RWPE1 (cell line): ENCODE results near the gene DIO3.
"Not testable (repeated sequence)": the region's sequence is repeated elsewhere in the genome, so short reads cannot be mapped to it uniquely, and the experiment has no call there.

ENCODE experiments used
- CTCF ChIA-PET: fragments of 350-600 bp; sonication (Branson Sonifier 250); formaldehyde crosslinking; extraction: SDS; loops from one replicate; lab custom pipeline; 2021; lab: Yijun Ruan, JAX
- POLR2A ChIA-PET: fragments of 400-600 bp; formaldehyde crosslinking; extraction: SDS; loops from one replicate; lab custom pipeline; 2020; ENCODE audit warnings: antibody characterized with exemption; ENCODE audit not compliant: low non-redundant PET; lab: Yijun Ruan, JAX
- DNase-seq: peaks from one replicate; pipeline ENCODE4 v3.0.0; 2012; ENCODE audit warnings: low spot score
- H3K27ac ChIP-seq: fragments of 450-650 bp; 2 replicates; pipeline ENCODE4 v1.5.1; 2017
- TF ChIP-seq, protein P1 (sequence below): fragments of 450-650 bp; conservative IDR thresholded peaks from 2 replicates; pipeline ENCODE4 v1.5.1; 2017; ENCODE audit warnings: low read depth, mild to moderate bottlenecking

The DIO3 gene

DNA sequence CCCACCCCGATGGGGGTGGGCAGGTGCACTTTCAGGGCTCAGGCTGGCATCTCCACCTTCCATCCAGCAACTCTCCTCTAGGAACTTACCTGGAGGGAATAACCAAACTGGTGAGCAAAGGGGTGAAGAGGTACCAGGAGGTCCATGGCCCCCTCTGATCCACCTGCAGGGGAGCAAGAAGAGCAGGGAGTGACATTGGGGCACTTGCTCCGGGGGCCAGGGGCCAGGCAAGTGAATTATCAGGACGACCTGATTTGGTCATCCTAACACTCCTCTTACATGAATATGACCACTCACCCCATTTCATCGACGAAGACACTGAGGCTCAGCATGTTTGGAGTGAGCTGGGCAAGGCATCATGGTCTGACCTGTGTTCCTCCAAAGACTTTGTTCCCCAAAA lies 6.0 kb downstream of the DIO3 start:
- CTCF ChIA-PET = no interaction called here
- DNase-seq = no peak
- H3K27ac ChIP-seq = no peak overlapping the region
- POLR2A ChIA-PET = no interaction called here
- TF ChIP-seq, protein P1, sequence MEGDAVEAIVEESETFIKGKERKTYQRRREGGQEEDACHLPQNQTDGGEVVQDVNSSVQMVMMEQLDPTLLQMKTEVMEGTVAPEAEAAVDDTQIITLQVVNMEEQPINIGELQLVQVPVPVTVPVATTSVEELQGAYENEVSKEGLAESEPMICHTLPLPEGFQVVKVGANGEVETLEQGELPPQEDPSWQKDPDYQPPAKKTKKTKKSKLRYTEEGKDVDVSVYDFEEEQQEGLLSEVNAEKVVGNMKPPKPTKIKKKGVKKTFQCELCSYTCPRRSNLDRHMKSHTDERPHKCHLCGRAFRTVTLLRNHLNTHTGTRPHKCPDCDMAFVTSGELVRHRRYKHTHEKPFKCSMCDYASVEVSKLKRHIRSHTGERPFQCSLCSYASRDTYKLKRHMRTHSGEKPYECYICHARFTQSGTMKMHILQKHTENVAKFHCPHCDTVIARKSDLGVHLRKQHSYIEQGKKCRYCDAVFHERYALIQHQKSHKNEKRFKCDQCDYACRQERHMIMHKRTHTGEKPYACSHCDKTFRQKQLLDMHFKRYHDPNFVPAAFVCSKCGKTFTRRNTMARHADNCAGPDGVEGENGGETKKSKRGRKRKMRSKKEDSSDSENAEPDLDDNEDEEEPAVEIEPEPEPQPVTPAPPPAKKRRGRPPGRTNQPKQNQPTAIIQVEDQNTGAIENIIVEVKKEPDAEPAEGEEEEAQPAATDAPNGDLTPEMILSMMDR = no peak

DNA sequence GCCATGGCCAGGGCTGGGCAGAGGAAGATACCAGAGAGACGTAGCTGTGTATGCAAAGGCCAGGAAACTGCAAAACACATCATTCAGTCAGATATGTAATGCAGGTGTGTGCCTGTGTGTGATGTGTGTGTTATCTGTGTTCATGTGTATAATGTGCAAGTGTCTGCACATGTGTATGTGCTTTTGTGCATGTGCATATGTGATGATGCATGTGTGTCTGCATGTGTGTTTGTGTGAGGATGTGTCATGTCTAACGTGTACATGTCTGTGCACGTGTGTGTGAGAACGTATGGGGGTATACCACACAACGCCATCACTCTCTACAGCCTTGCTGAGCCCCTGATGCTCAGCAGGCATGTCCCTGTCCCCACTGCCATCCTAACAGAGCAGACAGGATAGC lies 9.7 kb downstream of the DIO3 start:
- no peak for DNase-seq
- CTCF ChIA-PET = interaction anchor here (0.6 kb wide), 1 partner anchor 49 kb away, joined by 3 read pairs; no protein-coding TSS in a partner anchor
- TF ChIP-seq, protein P1 = no peak
- POLR2A ChIA-PET = no interaction called here
- no peak overlapping the region for H3K27ac ChIP-seq

DNA sequence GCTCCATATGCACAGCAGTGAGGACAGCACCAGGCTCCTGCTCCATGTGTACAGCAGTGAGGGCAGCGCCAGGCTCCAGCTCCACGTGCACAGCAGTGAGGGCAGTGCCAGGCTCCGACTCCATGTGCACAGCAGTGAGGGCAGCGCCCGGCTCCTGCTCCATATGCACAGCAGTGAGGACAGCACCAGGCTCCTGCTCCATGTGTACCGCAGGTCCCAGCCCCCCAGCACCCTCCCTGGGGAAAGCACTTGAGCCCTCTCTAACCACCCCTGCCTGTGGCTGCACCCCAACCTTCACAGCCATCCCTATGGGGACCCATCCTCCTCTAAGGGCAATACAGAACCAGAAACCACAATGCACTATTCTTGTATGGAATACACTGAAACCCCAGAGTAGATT lies 11.2 kb downstream of the DIO3 start:
- CTCF ChIA-PET, POLR2A ChIA-PET, H3K27ac ChIP-seq, DNase-seq: not testable (repeated sequence)

DNA sequence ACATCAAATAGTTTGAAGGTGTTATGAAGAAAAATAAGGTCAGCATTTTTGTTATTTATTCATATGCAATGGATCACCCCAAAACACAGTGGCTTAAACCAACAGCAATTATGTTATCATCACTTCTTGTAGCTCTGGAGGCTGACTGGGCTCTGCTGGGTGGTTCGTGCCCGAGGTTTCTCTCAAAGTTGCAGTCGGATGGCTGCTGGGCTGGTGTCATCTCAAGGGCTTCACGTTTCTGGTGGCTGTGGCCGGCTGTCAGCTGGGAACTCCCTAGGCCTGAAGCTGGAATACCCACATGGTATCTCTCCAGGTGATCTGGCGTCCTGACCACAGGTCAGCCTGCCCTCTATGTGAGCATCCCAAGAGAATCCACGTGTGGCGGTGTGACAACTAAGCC lies 12.0 kb downstream of the DIO3 start:
- CTCF ChIA-PET = interaction anchor here (0.5 kb wide), 1 partner anchor 9 kb away, joined by 4 read pairs; no protein-coding TSS in a partner anchor
- no peak overlapping the region for H3K27ac ChIP-seq
- TF ChIP-seq, protein P1 = no peak
- DNase-seq = no peak
- POLR2A ChIA-PET = no interaction called here

DNA sequence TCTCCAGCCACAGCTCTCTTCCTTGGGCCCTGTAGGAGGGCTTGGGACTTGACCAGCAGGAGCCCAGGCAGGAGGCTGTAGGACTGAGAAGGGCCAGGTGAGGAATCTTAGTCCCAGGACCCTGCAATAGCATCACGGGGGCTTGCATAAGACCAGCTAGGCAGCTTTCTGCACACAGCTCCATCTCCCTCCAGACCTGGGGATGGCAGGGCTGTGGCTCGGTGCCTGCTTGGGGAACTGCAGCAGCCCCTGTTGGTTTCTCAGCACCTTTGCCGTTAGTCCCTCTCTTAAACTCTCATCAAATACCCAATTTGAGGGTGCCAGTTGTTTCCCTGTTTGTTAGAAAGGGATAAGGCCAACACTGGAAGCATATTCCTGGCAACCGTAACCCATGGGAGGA lies 14.3 kb downstream of the DIO3 start:
- ChIA-PET POLR2A (no interaction called here), CTCF (no interaction called here)
- H3K27ac ChIP-seq = no peak overlapping the region
- TF ChIP-seq, protein P1 = no peak
- no peak for DNase-seq

DNA sequence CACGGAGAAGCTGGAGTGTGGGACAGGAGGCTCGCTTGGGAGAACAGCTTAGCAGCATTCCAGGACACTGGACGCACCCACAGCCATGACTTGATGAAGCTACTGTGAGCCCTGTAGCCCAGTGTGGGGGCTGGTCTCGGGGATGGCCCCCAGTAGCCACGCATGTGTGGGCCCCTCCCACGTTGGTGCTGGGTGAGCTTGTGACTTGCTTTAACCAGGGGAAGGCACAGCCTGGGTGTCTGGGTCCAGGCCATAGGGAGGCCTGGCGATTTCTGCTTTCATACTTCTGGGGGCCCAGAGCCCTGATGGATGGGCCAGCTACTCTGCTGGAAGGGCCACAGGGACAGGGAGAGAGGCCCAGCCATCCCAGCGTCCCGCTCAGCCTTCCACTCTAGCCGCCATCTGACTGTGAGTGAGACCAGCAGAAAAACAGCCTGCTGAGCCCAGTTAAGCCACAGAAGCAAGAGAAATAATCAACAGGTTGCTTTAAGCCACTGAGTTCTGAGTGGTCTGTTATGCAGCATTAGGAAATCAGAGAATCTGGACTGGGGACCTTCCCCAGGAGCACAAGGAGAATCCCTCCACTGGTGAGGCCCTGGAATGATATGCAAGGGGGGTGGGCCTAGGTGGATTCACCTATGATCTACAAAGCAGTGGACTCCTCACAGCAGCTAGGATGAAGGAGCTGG lies 16.1 kb downstream of the DIO3 start:
- TF ChIP-seq, protein P1 = no peak
- ChIA-PET POLR2A (no interaction called here), CTCF (interaction anchor here (0.6 kb wide), 1 partner anchor 9 kb away, joined by 3 read pairs; no protein-coding TSS in a partner anchor)
- no peak for DNase-seq
- no peak overlapping the region for H3K27ac ChIP-seq

DNA sequence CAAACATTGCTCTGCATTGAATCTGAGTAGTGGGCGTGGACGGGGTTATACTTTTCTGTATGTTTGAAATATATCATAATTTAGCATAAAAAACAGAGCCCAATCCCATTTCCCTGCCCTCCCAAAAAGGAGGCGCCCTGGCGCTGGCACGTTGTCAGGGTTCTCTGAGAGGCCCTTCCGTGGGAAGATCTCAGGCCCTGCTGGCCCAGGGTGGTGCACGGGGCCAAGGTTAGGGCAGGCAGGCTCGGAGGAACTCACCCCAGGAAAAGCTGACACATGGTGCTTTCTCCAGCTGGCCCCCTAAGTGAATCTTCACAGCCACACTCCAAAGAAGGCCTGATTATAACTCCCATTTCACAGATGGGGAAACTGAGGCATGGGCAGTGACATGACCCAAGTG lies 17.2 kb downstream of the DIO3 start:
- no peak for DNase-seq
- TF ChIP-seq, protein P1 = no peak
- CTCF ChIA-PET = no interaction called here
- H3K27ac ChIP-seq = no peak overlapping the region
- POLR2A ChIA-PET = no interaction called here
